Measurements from ENCODE around the gene HBZ. TPM values are rescaled to one million over a fixed set of nuclear protein-coding genes. Genes with fewer than 3 reads are reported as not detected.
"Not testable (repeated sequence)": the region's sequence is repeated elsewhere in the genome, so short reads cannot be mapped to it uniquely, and the experiment has no call there.

The HBZ gene
- total and polyA plus RNA-seq, 2 of the 13 experiments (the other 11 are each of a cell fraction or from before 2014, with no cell fraction given) = 0.21 TPM; not detected in 1

DNA sequence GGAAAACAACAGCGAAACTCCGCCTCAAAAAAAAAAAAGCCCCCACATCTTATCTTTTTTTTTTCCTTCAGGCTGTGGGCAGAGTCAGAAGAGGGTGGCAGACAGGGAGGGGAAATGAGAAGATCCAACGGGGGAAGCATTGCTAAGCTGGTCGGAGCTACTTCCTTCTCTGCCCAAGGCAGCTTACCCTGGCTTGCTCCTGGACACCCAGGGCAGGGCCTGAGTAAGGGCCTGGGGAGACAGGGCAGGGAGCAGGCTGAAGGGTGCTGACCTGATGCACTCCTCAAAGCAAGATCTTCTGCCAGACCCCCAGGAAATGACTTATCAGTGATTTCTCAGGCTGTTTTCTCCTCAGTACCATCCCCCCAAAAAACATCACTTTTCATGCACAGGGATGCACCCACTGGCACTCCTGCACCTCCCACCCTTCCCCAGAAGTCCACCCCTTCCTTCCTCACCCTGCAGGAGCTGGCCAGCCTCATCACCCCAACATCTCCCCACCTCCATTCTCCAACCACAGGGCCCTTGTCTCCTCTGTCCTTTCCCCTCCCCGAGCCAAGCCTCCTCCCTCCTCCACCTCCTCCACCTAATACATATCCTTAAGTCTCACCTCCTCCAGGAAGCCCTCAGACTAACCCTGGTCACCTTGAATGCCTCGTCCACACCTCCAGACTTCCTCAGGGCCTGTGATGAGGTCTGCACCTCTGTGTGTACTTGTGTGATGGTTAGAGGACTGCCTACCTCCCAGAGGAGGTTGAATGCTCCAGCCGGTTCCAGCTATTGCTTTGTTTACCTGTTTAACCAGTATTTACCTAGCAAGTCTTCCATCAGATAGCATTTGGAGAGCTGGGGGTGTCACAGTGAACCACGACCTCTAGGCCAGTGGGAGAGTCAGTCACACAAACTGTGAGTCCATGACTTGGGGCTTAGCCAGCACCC lies 22.8 kb downstream of the HBZ start (continued):
- TF ChIP-seq IKZF4 (CRISPR knock-in tag; IDR thresholded peaks at IDR 0.05; ENCODE audit: borderline replicate concordance, low read depth, not compliant biosample characterization) (no peak), ATM (IDR thresholded peaks at IDR 0.05; ENCODE audit: borderline replicate concordance) (no peak), ZNF512 (CRISPR knock-in tag; IDR thresholded peaks at IDR 0.05) (no peak), RBFOX2 (IDR thresholded peaks at IDR 0.05; ENCODE audit: low read depth, low read length) (no peak), PATZ1 (CRISPR knock-in tag; IDR thresholded peaks at IDR 0.05) (no peak)
- TF ChIP-seq, protein P1, sequence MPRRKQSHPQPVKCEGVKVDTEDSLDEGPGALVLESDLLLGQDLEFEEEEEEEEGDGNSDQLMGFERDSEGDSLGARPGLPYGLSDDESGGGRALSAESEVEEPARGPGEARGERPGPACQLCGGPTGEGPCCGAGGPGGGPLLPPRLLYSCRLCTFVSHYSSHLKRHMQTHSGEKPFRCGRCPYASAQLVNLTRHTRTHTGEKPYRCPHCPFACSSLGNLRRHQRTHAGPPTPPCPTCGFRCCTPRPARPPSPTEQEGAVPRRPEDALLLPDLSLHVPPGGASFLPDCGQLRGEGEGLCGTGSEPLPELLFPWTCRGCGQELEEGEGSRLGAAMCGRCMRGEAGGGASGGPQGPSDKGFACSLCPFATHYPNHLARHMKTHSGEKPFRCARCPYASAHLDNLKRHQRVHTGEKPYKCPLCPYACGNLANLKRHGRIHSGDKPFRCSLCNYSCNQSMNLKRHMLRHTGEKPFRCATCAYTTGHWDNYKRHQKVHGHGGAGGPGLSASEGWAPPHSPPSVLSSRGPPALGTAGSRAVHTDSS (CRISPR knock-in tag; conservative IDR thresholded peaks at IDR 0.05) = no peak

GRCh38 chr16:176006-176405 lies 23.6 kb downstream of the HBZ start:
- H3K4me1 ChIP-seq (ENCODE audit: insufficient read depth, low read length) = peaks cover 21% of the 10 kb centered on the region
- FAIRE-seq; BruUV-seq (replicated peaks); intact Hi-C loops (cut with micrococcal nuclease; ENCODE audit: unreplicated experiment); H3K9me3 ChIP-seq (ENCODE audit: low read length); H3K79me2 ChIP-seq (ENCODE audit: insufficient read depth, low read length); ATAC-seq; H3K4me3 ChIP-seq (replicated peaks in 1 of 3; ENCODE audit: insufficient read depth in 1 of 3, low read depth in 2 of 3, low read length in 3 of 3); H3K27ac ChIP-seq (ENCODE audit: extremely low read length, insufficient read depth, low read length); H3K36me3 ChIP-seq (replicated peaks in 1 of 2; ENCODE audit: control insufficient read depth in 1 of 2, insufficient read depth in 2 of 2, low read length in 2 of 2); H2AFZ ChIP-seq (ENCODE audit: low read length); POLR2A ChIA-PET; in situ Hi-C loops (cut with HindIII; ENCODE audit: extremely low pct_ligation_motif_present, low pct_unique_long_range_greater_than_20kb); H4K20me1 ChIP-seq (ENCODE audit: insufficient read depth, low read length); CTCF ChIA-PET (ENCODE audit: low intra/inter-chr PET ratio, low total read pairs); DNase-seq (ENCODE audit: low spot score); H3K9ac ChIP-seq (ENCODE audit: insufficient read depth, low read depth, low read length); H3K4me2 ChIP-seq (ENCODE audit: low read depth, low read length): not testable (repeated sequence)
- no CpG with 5 or more reads among the region's 39 CpGs for WGBS (ENCODE audit: low lambda C conversion rate)
- peaks cover 0 to 18% of the 10 kb centered on the region in 2 experiments; a peak in 4 of 5 replicates for H3K27me3 ChIP-seq (ENCODE audit: control insufficient read depth in 1 of 2, insufficient read depth in 2 of 2, low read length in 2 of 2)
